ENCODE measurements around the gene CCDC197.

The CCDC197 gene

DNA sequence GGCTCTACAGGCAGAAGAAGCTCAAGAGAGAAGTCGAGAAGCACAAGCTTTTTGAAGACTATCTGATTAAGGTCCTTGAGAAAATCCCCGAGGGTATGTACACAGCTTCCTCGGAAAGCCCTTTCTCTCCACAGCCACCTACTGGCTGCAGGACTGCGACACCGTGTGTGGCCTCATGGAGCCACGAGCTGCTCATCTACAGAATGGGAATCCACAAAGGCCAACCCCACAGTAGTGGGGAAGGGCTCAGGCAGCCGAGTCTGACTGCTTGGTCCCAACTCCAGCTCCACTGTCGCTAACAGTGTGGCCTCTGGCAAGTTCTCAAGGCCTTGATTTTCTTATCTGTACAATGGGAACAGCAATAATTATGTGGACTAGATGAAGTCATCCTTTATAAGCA lies 2.5 kb downstream of the CCDC197 start:
- DNase-seq (ENCODE audit: low spot score): no peak
- no peak overlapping the region for H3K4me3 ChIP-seq
- no peak overlapping the region for H3K27ac ChIP-seq
- TF ChIP-seq, protein P1, sequence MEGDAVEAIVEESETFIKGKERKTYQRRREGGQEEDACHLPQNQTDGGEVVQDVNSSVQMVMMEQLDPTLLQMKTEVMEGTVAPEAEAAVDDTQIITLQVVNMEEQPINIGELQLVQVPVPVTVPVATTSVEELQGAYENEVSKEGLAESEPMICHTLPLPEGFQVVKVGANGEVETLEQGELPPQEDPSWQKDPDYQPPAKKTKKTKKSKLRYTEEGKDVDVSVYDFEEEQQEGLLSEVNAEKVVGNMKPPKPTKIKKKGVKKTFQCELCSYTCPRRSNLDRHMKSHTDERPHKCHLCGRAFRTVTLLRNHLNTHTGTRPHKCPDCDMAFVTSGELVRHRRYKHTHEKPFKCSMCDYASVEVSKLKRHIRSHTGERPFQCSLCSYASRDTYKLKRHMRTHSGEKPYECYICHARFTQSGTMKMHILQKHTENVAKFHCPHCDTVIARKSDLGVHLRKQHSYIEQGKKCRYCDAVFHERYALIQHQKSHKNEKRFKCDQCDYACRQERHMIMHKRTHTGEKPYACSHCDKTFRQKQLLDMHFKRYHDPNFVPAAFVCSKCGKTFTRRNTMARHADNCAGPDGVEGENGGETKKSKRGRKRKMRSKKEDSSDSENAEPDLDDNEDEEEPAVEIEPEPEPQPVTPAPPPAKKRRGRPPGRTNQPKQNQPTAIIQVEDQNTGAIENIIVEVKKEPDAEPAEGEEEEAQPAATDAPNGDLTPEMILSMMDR (IDR thresholded peaks at IDR 0.05): no peak

DNA sequence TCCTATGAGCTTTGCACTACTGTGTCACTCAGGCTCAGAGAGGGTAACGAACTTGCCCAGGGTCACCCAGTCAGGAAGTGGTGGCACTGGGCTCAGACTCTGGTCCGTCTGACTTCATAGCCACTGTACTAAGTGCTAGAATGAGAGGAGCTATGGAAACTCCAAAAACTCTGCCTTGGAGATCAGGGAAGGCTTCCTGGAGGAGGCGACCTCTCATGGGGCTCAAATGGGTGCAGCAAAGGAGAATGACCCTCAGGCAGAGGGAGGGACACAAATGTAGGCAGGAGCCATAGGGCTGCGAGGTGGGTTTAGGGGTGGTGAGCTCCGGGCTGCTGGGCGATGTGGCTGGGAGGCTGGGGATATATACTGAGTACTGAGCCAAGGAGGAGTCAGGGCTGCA lies 3.2 kb downstream of the CCDC197 start:
- TF ChIP-seq, protein P1 (IDR thresholded peaks at IDR 0.05): no peak
- no peak for DNase-seq (ENCODE audit: low spot score)
- Histone ChIP-seq H3K4me3 (no peak overlapping the region), H3K27ac (no peak overlapping the region)

DNA sequence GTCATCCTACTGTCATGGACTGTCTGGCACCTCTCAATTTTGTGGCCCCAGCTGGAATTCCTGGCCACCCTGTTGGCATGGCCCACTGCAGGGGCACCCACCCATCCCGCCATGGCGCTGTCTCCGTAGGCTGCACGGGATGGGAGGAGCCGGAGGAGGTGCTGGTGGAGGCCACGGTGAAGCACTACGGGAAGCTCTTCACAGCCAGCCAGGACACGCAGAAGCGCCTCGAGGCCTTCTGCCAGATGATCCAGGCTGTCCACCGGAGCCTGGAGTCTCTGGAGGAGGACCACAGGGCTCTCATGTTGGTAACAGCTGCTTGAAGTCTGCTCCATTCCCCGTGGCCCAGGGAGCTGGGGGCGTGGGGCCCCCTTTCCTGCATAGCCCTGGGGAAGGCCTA lies 3.9 kb downstream of the CCDC197 start:
- TF ChIP-seq, protein P1 (IDR thresholded peaks at IDR 0.05): no peak
- Histone ChIP-seq H3K4me3 (no peak overlapping the region), H3K27ac (no peak overlapping the region)
- no peak for DNase-seq (ENCODE audit: low spot score)

DNA sequence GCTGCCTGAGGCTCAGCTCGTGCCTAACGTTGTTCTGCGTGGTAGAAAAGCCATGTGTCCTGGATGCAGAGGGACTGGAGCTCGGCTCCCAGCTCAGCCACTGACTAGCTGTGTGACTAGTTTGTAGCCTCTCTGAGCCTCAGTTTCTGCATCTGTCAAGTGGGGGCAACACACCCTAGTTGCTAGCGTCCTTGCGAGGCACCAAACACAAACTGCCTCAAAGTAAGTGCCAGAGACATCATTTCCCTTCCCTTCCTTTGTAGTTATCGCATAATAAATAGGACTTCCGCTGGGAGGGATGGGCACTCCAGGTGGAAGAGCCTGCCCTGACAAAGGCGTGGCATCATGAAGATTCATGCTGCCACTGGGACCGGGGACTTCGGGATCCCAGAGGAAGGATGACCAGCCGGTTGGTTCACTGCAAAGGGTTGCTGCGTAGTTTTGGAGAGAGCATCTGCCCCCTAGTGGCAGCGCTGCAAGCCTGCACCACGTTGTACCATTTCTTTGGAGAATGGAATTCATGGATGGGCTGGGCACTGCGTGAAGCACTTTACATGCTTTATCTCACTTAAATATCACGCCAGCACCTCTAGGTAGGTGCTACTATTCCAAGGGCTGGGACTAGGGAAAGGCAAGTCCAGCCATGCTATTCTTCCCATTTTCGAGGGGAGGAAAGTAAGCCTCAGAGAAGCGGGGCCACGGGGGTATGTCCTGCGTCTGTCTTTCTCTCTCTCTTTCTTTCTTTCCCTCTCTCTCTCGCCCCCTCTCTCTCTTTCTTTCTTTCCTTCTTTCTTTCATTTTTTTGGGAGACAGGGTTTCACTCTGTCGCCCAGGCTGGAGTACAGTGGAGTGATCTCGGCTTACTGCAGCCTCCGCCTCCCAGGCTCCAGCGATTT lies 4.6 kb downstream of the CCDC197 start:
- Histone ChIP-seq H3K4me3 (peak overlapping the region; percentile 26), H3K27ac (no peak overlapping the region)
- TF ChIP-seq, protein P1 (IDR thresholded peaks at IDR 0.05): peak; percentile 91
- DNase-seq (ENCODE audit: low spot score): no peak

DNA sequence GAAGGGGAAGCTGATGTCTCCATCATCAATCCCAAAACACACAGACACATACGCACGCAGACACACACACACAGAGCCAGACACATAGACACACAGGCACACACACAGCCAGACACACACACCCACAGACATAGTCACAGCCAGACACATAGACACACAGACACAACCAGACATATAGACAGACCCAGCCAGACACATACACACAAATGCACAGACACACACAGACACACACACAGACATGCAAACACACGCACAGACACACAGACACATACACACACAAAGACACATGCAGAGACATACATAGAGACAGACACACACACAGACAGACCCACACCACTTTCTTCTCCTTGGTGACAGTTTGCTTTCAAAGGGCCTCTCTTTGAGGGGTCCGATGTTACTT lies 6.3 kb downstream of the CCDC197 start:
- Histone ChIP-seq H3K27ac (no peak overlapping the region), H3K4me3 (no peak overlapping the region)
- TF ChIP-seq, protein P1 (IDR thresholded peaks at IDR 0.05): no peak
- no peak for DNase-seq (ENCODE audit: low spot score)

DNA sequence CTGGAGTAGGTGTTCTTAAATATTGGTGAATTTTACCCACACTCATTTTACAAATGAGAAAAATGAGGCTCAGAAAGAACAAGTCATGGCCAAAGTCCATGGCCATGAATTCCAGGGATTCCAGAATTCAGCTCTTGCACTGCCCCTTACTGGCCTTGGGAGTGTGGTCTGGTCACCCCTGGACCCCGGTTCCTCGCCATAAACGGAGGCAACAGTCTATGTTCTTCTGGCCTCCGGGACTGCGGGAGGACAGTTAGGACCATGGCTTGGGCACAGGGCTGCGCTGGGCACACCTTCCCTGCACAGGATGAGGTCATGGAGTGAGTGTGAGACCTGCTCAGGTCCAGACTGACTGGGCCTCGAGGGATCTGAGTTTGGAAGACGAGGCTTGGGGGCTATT lies 6.9 kb downstream of the CCDC197 start:
- TF ChIP-seq, protein P1 (IDR thresholded peaks at IDR 0.05): no peak
- no peak for DNase-seq (ENCODE audit: low spot score)
- H3K4me3 ChIP-seq: no peak overlapping the region

More for the DNA sequence above, 6.9 kb downstream of the CCDC197 start:
- no peak overlapping the region for H3K27ac ChIP-seq
